K562 (cell line): ENCODE results near the gene PAQR8. TPM values are rescaled to one million over a fixed set of nuclear protein-coding genes. Genes with fewer than 3 reads are reported as not detected.

Experiments used
- ARID1B ChIP-seq: fragments of 450-650 bp; IDR thresholded peaks from 2 replicates; pipeline ENCODE4 v1.6.1; 2016; ENCODE audit warnings: antibody characterized with exemption, mild to moderate bottlenecking, inconsistent platforms
- BCLAF1 ChIP-seq, 2 experiments: fragments of 450-650 bp in 1 of 2; IDR thresholded peaks; 2 replicates each; pipeline ENCODE4 v1.6.1; 2011 to 2017; ENCODE audit warnings: low read depth in 2 of 2, antibody characterized with exemption in 1 of 2, borderline replicate concordance in 1 of 2, low read length in 1 of 2, mild to moderate bottlenecking in 1 of 2, mixed read lengths in 1 of 2; ENCODE audit not compliant: control insufficient read depth in 1 of 2
- CC2D1A ChIP-seq: fragments of 450-650 bp; IDR thresholded peaks from 2 replicates; pipeline ENCODE4 v1.6.1; 2017; ENCODE audit warnings: mild to moderate bottlenecking
- NCOA2 ChIP-seq, 2 experiments: fragments of 450-650 bp; IDR thresholded peaks; 2 replicates each; pipeline ENCODE4 v1.6.1; 2018; ENCODE audit warnings: mild to moderate bottlenecking in 2 of 2, moderate library complexity in 1 of 2; ENCODE audit not compliant: partially characterized antibody in 2 of 2
- PRPF4 ChIP-seq: fragments of 200-400 bp; formaldehyde crosslinking; IDR thresholded peaks from one replicate; pipeline ENCODE4 v1.6.1; 2017; ENCODE audit warnings: low read length, low read depth, mild to moderate bottlenecking; ENCODE audit not compliant: insufficient read depth, poor library complexity, severe bottlenecking
- SMAD4 ChIP-seq: fragments of 250-450 bp; sonication (Bioruptor Pico); conservative IDR thresholded peaks from 2 replicates; pipeline ENCODE4 v1.8.0; 2021; ENCODE audit warnings: inconsistent platforms, mild to moderate bottlenecking, moderate library complexity
- SNIP1 ChIP-seq: fragments of 450-650 bp; IDR thresholded peaks from 2 replicates; pipeline ENCODE4 v1.7.1; 2017; ENCODE audit warnings: low read depth, mild to moderate bottlenecking
- TRIM28 ChIP-seq: fragments of 450-650 bp; IDR thresholded peaks from 2 replicates; pipeline ENCODE4 v1.6.1; 2017
- polyA plus RNA-seq, 8 experiments: library from polyadenylated mRNA; depleted of rRNA in 4 of 8; stranded (reverse) in 5 of 8; unstranded in 3 of 8; fragments of >200 nt; fragmentation: Nextera tagmentation in 2 of 8; fragmentation: Illumina TruSeq in 1 of 8; extraction: Ambion mirVana in 2 of 8; extraction: Trizol in 1 of 8; gene quantifications; 2 replicates each; pipeline versions ENCODE4 v1.2.1 to v1.2.3, GENCODE V29; 2011 to 2014; ENCODE audit warnings: inconsistent platforms in 1 of 8, missing spikeins in 1 of 8
- total RNA-seq, 7 experiments: library from RNA; depleted of rRNA in 6 of 7; stranded (reverse); fragments of >200 nt in 6 of 7; fragmentation: Illumina TruSeq in 2 of 7; extraction: Trizol in 2 of 7; gene quantifications; 2 replicates each; pipeline versions ENCODE4 v1.2.1 to v1.2.3, GENCODE V29; 2011 to 2021; ENCODE audit warnings: low replicate concordance in 1 of 7
- TF ChIP-seq, protein P1 (sequence below), 2 experiments: fragments of 450-650 bp in 1 of 2; sonication (generic) in 1 of 2; formaldehyde crosslinking in 1 of 2; IDR thresholded peaks; 2 replicates each; pipeline versions ENCODE4 v1.7.1 to v1.9.0; 2016 to 2022; ENCODE audit warnings: inconsistent platforms in 1 of 2, mild to moderate bottlenecking in 1 of 2, missing genetic modification reagents in 1 of 2
- TF ChIP-seq, protein P2 (sequence below): sonication (generic); formaldehyde crosslinking; IDR thresholded peaks from 2 replicates; pipeline ENCODE4 v1.8.0; 2023; ENCODE audit warnings: mild to moderate bottlenecking, missing genetic modification reagents
- TF ChIP-seq, protein P3 (sequence below): fragments of 450-650 bp; formaldehyde crosslinking; IDR thresholded peaks from 2 replicates; pipeline ENCODE4 v1.4.0; 2020; ENCODE audit warnings: mild to moderate bottlenecking, moderate library complexity

PAQR8 gene
- total and polyA plus RNA-seq, 9 of the 15 experiments (the other 6 are each of a cell fraction or from before 2014, with no cell fraction given): 1.4 to 10.2 (median 3.5) TPM

- TF ChIP-seq, protein P1, sequence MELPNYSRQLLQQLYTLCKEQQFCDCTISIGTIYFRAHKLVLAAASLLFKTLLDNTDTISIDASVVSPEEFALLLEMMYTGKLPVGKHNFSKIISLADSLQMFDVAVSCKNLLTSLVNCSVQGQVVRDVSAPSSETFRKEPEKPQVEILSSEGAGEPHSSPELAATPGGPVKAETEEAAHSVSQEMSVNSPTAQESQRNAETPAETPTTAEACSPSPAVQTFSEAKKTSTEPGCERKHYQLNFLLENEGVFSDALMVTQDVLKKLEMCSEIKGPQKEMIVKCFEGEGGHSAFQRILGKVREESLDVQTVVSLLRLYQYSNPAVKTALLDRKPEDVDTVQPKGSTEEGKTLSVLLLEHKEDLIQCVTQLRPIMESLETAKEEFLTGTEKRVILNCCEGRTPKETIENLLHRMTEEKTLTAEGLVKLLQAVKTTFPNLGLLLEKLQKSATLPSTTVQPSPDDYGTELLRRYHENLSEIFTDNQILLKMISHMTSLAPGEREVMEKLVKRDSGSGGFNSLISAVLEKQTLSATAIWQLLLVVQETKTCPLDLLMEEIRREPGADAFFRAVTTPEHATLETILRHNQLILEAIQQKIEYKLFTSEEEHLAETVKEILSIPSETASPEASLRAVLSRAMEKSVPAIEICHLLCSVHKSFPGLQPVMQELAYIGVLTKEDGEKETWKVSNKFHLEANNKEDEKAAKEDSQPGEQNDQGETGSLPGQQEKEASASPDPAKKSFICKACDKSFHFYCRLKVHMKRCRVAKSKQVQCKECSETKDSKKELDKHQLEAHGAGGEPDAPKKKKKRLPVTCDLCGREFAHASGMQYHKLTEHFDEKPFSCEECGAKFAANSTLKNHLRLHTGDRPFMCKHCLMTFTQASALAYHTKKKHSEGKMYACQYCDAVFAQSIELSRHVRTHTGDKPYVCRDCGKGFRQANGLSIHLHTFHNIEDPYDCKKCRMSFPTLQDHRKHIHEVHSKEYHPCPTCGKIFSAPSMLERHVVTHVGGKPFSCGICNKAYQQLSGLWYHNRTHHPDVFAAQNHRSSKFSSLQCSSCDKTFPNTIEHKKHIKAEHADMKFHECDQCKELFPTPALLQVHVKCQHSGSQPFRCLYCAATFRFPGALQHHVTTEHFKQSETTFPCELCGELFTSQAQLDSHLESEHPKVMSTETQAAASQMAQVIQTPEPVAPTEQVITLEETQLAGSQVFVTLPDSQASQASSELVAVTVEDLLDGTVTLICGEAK (IDR thresholded peaks at IDR 0.05): peak; percentile 80
- TF ChIP-seq, protein P1 (CRISPR knock-in tag; IDR thresholded peaks at IDR 0.05): no peak
- TF ChIP-seq SNIP1 (no peak), PRPF4 (no peak), ARID1B (0 out of 2 replicates have a peak, but pooled peaks have one; percentile 21), TRIM28 (no peak), BCLAF1 (IDR thresholded peaks at IDR 0.05; ENCODE audit: borderline replicate concordance in 1 of 2, control insufficient read depth in 1 of 2, low read depth in 2 of 2, low read length in 1 of 2) (0 out of 4 replicates have a peak, but pooled peaks of 1 of the 2 experiments have one; percentile 1), NCOA2 (IDR thresholded peaks at IDR 0.05; ENCODE audit: partially characterized antibody in 2 of 2) (no peak), CC2D1A (peak; percentile 40; the same call in 1 of the 2 replicates), SMAD4 (CRISPR knock-in tag) (no peak)
- TF ChIP-seq, protein P2, sequence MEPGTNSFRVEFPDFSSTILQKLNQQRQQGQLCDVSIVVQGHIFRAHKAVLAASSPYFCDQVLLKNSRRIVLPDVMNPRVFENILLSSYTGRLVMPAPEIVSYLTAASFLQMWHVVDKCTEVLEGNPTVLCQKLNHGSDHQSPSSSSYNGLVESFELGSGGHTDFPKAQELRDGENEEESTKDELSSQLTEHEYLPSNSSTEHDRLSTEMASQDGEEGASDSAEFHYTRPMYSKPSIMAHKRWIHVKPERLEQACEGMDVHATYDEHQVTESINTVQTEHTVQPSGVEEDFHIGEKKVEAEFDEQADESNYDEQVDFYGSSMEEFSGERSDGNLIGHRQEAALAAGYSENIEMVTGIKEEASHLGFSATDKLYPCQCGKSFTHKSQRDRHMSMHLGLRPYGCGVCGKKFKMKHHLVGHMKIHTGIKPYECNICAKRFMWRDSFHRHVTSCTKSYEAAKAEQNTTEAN: no peak
- TF ChIP-seq, protein P3, sequence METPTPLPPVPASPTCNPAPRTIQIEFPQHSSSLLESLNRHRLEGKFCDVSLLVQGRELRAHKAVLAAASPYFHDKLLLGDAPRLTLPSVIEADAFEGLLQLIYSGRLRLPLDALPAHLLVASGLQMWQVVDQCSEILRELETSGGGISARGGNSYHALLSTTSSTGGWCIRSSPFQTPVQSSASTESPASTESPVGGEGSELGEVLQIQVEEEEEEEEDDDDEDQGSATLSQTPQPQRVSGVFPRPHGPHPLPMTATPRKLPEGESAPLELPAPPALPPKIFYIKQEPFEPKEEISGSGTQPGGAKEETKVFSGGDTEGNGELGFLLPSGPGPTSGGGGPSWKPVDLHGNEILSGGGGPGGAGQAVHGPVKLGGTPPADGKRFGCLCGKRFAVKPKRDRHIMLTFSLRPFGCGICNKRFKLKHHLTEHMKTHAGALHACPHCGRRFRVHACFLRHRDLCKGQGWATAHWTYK (CRISPR knock-in tag): no peak
Measured at GRCh38 chr6:52420668-52421358, 58.9 kb downstream of the PAQR8 start (continued).
